H9 (cell line): ENCODE measurements around the gene KCNK10. TPM values are rescaled to one million over a fixed set of nuclear protein-coding genes. Genes with fewer than 3 reads are reported as not detected.

Experiments used
- DNase-seq: peaks from one replicate; pipeline ENCODE4 v3.0.0-alpha.2; 2017
- H2AFZ ChIP-seq: one replicate; pipeline ENCODE4 v1.6.1; 2013; ENCODE audit warnings: mild to moderate bottlenecking, low read length, control low read depth, moderate library complexity
- H2AK5ac ChIP-seq: 2 replicates; pipeline ENCODE4 v1.6.1; 2013; ENCODE audit warnings: low read length, control low read depth, mixed read lengths; ENCODE audit not compliant: insufficient read length
- H2BK120ac ChIP-seq: one replicate; pipeline ENCODE4 v1.6.1; 2013; ENCODE audit warnings: low read depth, mild to moderate bottlenecking, low read length, control low read depth, inconsistent platforms; ENCODE audit not compliant: poor library complexity, severe bottlenecking
- H2BK12ac ChIP-seq: 2 replicates; pipeline ENCODE4 v1.6.1; 2013; ENCODE audit warnings: low read length, control low read depth, mixed read lengths, low read depth; ENCODE audit not compliant: insufficient read length
- H2BK15ac ChIP-seq: 2 replicates; pipeline ENCODE4 v1.6.1; 2013; ENCODE audit warnings: low read depth, low read length, control low read depth
- H2BK20ac ChIP-seq: one replicate; pipeline ENCODE4 v1.6.1; 2013; ENCODE audit warnings: low read depth, mild to moderate bottlenecking, low read length, control low read depth, inconsistent platforms; ENCODE audit not compliant: poor library complexity, severe bottlenecking
- H2BK5ac ChIP-seq: 2 replicates; pipeline ENCODE4 v1.6.1; 2013; ENCODE audit warnings: low read length, control low read depth, mixed read lengths; ENCODE audit not compliant: insufficient read length
- H3K14ac ChIP-seq: 2 replicates; pipeline ENCODE4 v1.6.1; 2013; ENCODE audit warnings: low read length, control low read depth; ENCODE audit not compliant: insufficient read depth
- H3K18ac ChIP-seq: 2 replicates; pipeline ENCODE4 v1.6.1; 2013; ENCODE audit warnings: low read depth, mild to moderate bottlenecking, mixed read lengths, low read length, control low read depth; ENCODE audit not compliant: insufficient read length
- H3K23ac ChIP-seq: 2 replicates; pipeline ENCODE4 v1.6.1; 2013; ENCODE audit warnings: low read length, control low read depth, mixed read lengths, low read depth; ENCODE audit not compliant: insufficient read length
- H3K23me2 ChIP-seq: 2 replicates; pipeline ENCODE4 v1.6.1; 2013; ENCODE audit warnings: low read depth, mild to moderate bottlenecking, mixed read lengths, low read length, control low read depth; ENCODE audit not compliant: insufficient read length, poor library complexity, severe bottlenecking
- H3K27ac ChIP-seq: 2 replicates; pipeline ENCODE4 v1.5.1; 2013; ENCODE audit warnings: low read length, control low read depth, mixed read lengths, low read depth; ENCODE audit not compliant: insufficient read length
- H3K27me3 ChIP-seq: 2 replicates; pipeline ENCODE4 v1.6.1; 2013; ENCODE audit warnings: low read length, control low read depth, inconsistent platforms; ENCODE audit not compliant: insufficient read depth
- H3K4ac ChIP-seq: 2 replicates; pipeline ENCODE4 v1.6.1; 2013; ENCODE audit warnings: low read depth, mild to moderate bottlenecking, control low read depth, inconsistent platforms, low read length, moderate library complexity
- H3K4me1 ChIP-seq: 2 replicates; pipeline ENCODE4 v1.6.1; 2013; ENCODE audit warnings: low read length, control low read depth, inconsistent platforms; ENCODE audit not compliant: insufficient read depth
- H3K4me2 ChIP-seq: 2 replicates; pipeline ENCODE4 v1.6.1; 2013; ENCODE audit warnings: low read length, control low read depth, mixed read lengths; ENCODE audit not compliant: insufficient read length, insufficient read depth
- H3K56ac ChIP-seq: 2 replicates; pipeline ENCODE4 v1.6.1; 2013; ENCODE audit warnings: low read depth, mild to moderate bottlenecking, mixed read lengths, low read length, control low read depth; ENCODE audit not compliant: insufficient read length
- H3K79me1 ChIP-seq: 2 replicates; pipeline ENCODE4 v1.6.1; 2013; ENCODE audit warnings: low read depth, mild to moderate bottlenecking, moderate library complexity, low read length, control low read depth, inconsistent platforms; ENCODE audit not compliant: insufficient read depth, poor library complexity, severe bottlenecking
- H3K79me2 ChIP-seq: 2 replicates; pipeline ENCODE4 v1.6.1; 2013; ENCODE audit warnings: low read length, control low read depth, inconsistent platforms; ENCODE audit not compliant: insufficient read depth
- H3K9ac ChIP-seq: 2 replicates; pipeline ENCODE4 v1.6.1; 2013; ENCODE audit warnings: low read length, control low read depth, mixed read lengths; ENCODE audit not compliant: insufficient read length; ENCODE audit errors: extremely low read depth
- H3K9me3 ChIP-seq: one replicate; pipeline ENCODE4 v1.6.1; 2013; ENCODE audit warnings: low read depth, low read length, inconsistent platforms; ENCODE audit not compliant: control insufficient read depth
- H3T11ph ChIP-seq: one replicate; pipeline ENCODE4 v1.6.1; 2013; ENCODE audit warnings: mild to moderate bottlenecking, low read length, control low read depth, inconsistent platforms
- H4K20me1 ChIP-seq: one replicate; pipeline ENCODE4 v1.6.1; 2013; ENCODE audit not compliant: control insufficient read depth, insufficient read length, insufficient read depth
- H4K5ac ChIP-seq: 2 replicates; pipeline ENCODE4 v1.6.1; 2013; ENCODE audit warnings: low read depth, mild to moderate bottlenecking, mixed read lengths, low read length, control low read depth; ENCODE audit not compliant: insufficient read length
- H4K8ac ChIP-seq: replicated peaks from 2 replicates; pipeline ENCODE4 v1.6.1; 2013; ENCODE audit warnings: low read length, control low read depth, mixed read lengths, low read depth; ENCODE audit not compliant: insufficient read length
- H4K91ac ChIP-seq: 2 replicates; pipeline ENCODE4 v1.6.1; 2013; ENCODE audit warnings: low read depth, mild to moderate bottlenecking, moderate library complexity, mixed read lengths, low read length, control low read depth; ENCODE audit not compliant: insufficient read length
- H3K27ac Mint-ChIP-seq, 3 experiments: 2 replicates in 2 of 3; 3 replicates in 1 of 3; pipeline ENCODE4 v1.8.0; 2020 to 2021; ENCODE audit warnings: mixed read lengths in 3 of 3, mild to moderate bottlenecking in 1 of 3, moderate library complexity in 1 of 3
- H3K27me3 Mint-ChIP-seq: 2 replicates; pipeline ENCODE4 v1.8.0; 2021; ENCODE audit warnings: low read depth, mild to moderate bottlenecking, moderate library complexity, mixed read lengths
- H3K36me3 Mint-ChIP-seq, 3 experiments: 2 replicates in 2 of 3; 3 replicates in 1 of 3; pipeline ENCODE4 v1.8.0; 2020 to 2021; ENCODE audit warnings: low read depth in 3 of 3, mixed read lengths in 3 of 3; ENCODE audit not compliant: insufficient read depth in 1 of 3
- H3K4me1 Mint-ChIP-seq, 2 experiments: 2 replicates each; pipeline ENCODE4 v1.8.0; 2020; ENCODE audit warnings: mixed read lengths in 2 of 2
- H3K4me3 Mint-ChIP-seq, 2 experiments: 2 replicates in 1 of 2; 3 replicates in 1 of 2; pipeline ENCODE4 v1.8.0; 2020 to 2021; ENCODE audit warnings: mild to moderate bottlenecking in 2 of 2, mixed read lengths in 2 of 2, moderate library complexity in 1 of 2
- H3K9me3 Mint-ChIP-seq, 2 experiments: 2 replicates in 1 of 2; 3 replicates in 1 of 2; pipeline ENCODE4 v1.8.0; 2020; ENCODE audit warnings: mild to moderate bottlenecking in 2 of 2, mixed read lengths in 2 of 2, moderate library complexity in 1 of 2
- CTCF ChIP-seq: fragments of 200-600 bp; sonication (generic); conservative IDR thresholded peaks from 3 replicates; pipeline ENCODE4 v1.8.0; 2021; ENCODE audit warnings: antibody characterized with exemption, mild to moderate bottlenecking
- WGBS: extraction: QIAGEN DNeasy Blood & Tissue Kit; methylation state at CpG from one replicate; pipeline ENCODE4 v1.1.7; 2013; ENCODE audit warnings: missing lambda C conversion rate, low lambda C conversion rate, mixed read lengths; ENCODE audit not compliant: insufficient read length; ENCODE audit errors: extremely low coverage; 5-methylcytosine and 5-hydroxymethylcytosine counted together
- total RNA-seq: library from RNA; stranded (reverse); gene quantifications from 2 replicates; pipeline ENCODE4 v1.2.1, GENCODE V29; 2021

KCNK10 gene
- total RNA-seq, 1 experiment from 2014 or later, result 0.33 TPM

- no peak overlapping the region for H3K27ac ChIP-seq
- H3K4ac ChIP-seq, result no peak overlapping the region
- H2AK5ac ChIP-seq, result no peak overlapping the region
- H2BK20ac ChIP-seq, result no peak overlapping the region
- H2BK15ac ChIP-seq, result no peak overlapping the region
- no peak overlapping the region for H3T11ph ChIP-seq
- H3K4me3 Mint-ChIP-seq, result no peak overlapping the region
- H3K27ac Mint-ChIP-seq, result peak overlapping the region in 1 of 3 experiments; percentile 7; a peak in 2 of 7 replicates
- H3K79me1 ChIP-seq, result no peaks in the 10 kb centered on the region
- H3K4me1 ChIP-seq, result no peaks in the 10 kb centered on the region
- H4K91ac ChIP-seq, result no peak overlapping the region
- no peak overlapping the region for H3K18ac ChIP-seq
- no peaks in the 10 kb centered on the region for H3K79me2 ChIP-seq
- H3K9me3 Mint-ChIP-seq, result no peaks in the 10 kb centered on the region
- no CpG with 5 or more reads among the region's 9 CpGs for WGBS
- TF ChIP-seq CTCF, result no peak
- H2BK5ac ChIP-seq, result no peak overlapping the region
- H3K56ac ChIP-seq, result no peak overlapping the region
- H3K23ac ChIP-seq, result no peak overlapping the region
- H3K23me2 ChIP-seq, result no peaks in the 10 kb centered on the region
- no peak overlapping the region for H4K8ac ChIP-seq
- no peaks in the 10 kb centered on the region for H4K20me1 ChIP-seq
- no peaks in the 10 kb centered on the region for H3K27me3 ChIP-seq
- no peak overlapping the region for H2BK120ac ChIP-seq
- H3K27me3 Mint-ChIP-seq, result peaks cover 2% of the 10 kb centered on the region
- no peak overlapping the region for H2AFZ ChIP-seq
- no peak overlapping the region for H2BK12ac ChIP-seq
- H4K5ac ChIP-seq, result peak overlapping the region; percentile 55
- H3K9ac ChIP-seq, result no peak overlapping the region
- H3K4me2 ChIP-seq, result no peak overlapping the region
- DNase-seq, result no peak
- H3K9me3 ChIP-seq, result no peaks in the 10 kb centered on the region
- no peak overlapping the region for H3K14ac ChIP-seq
- H3K36me3 Mint-ChIP-seq, result no peaks in the 10 kb centered on the region
- peaks cover 0 to 8% of the 10 kb centered on the region in 2 experiments; a peak in 2 of 4 replicates for H3K4me1 Mint-ChIP-seq
These were observed 65.8 kb downstream of the KCNK10 start for GRCh38 chr14:88256997-88257950.
